ENCODE data around the gene INTS1.

INTS1 gene

GRCh38 chr7:1541431-1542162 lies 37.4 kb upstream of the INTS1 start:
- DNase-seq = peak; percentile 17

GRCh38 chr7:1540776-1541271 lies 36.6 kb upstream of the INTS1 start:
- DNase-seq = peak; percentile 15

GRCh38 chr7:1539882-1540775 lies 35.9 kb upstream of the INTS1 start:
- no peak for DNase-seq

- peak; percentile 16 for DNase-seq
These were observed 35.1 kb upstream of the INTS1 start for GRCh38 chr7:1539181-1539881.

GRCh38 chr7:1538544-1539180 lies 34.5 kb upstream of the INTS1 start:
- no peak for DNase-seq

GRCh38 chr7:1537535-1538412 lies 33.6 kb upstream of the INTS1 start:
- DNase-seq = peak; percentile 15

- DNase-seq = peak; percentile 16
These were observed 32.8 kb upstream of the INTS1 start for GRCh38 chr7:1536743-1537534.

- no peak for DNase-seq
These were observed 32.2 kb upstream of the INTS1 start for GRCh38 chr7:1536455-1536742.

GRCh38 chr7:1535701-1536454 lies 31.7 kb upstream of the INTS1 start:
- DNase-seq = no peak

- no peak for DNase-seq
These were observed 30.9 kb upstream of the INTS1 start for GRCh38 chr7:1535100-1535458.

GRCh38 chr7:1534330-1535099 lies 30.3 kb upstream of the INTS1 start:
- peak; percentile 22 for DNase-seq

GRCh38 chr7:1533547-1534329 lies 29.5 kb upstream of the INTS1 start:
- peak; percentile 38 for DNase-seq

- DNase-seq = no peak
These were observed 29.0 kb upstream of the INTS1 start for GRCh38 chr7:1533255-1533546.

GRCh38 chr7:1532456-1533254 lies 28.5 kb upstream of the INTS1 start:
- DNase-seq = peak; percentile 62

- DNase-seq = no peak
These were observed 27.8 kb upstream of the INTS1 start for GRCh38 chr7:1531979-1532455.

- peak; percentile 53 for DNase-seq
These were observed 27.2 kb upstream of the INTS1 start for GRCh38 chr7:1531263-1531978.

- peak; percentile 51 for DNase-seq
These were observed 26.7 kb upstream of the INTS1 start for GRCh38 chr7:1530946-1531262.

Data from activated CD8-positive, alpha-beta memory T cell treated with anti-CD3 and anti-CD28 coated beads, Interleukin-2, amount 50 U/mL, for 4 hours (primary cell).